SK-N-MC (cell line): ENCODE results near the gene KIF1A.

Source experiments
- EZH2 ChIP-seq: fragments of 200-600 bp; sonication (generic); IDR thresholded peaks from one replicate; pipeline ENCODE4 v1.6.1; 2017; ENCODE audit warnings: antibody characterized with exemption
- POLR2AphosphoS5 ChIP-seq: IDR thresholded peaks from 2 replicates; pipeline ENCODE4 v1.6.1; 2012; ENCODE audit warnings: mild to moderate bottlenecking, low read depth, low read length, borderline replicate concordance

- TF ChIP-seq POLR2AphosphoS5 (no peak), EZH2 (no peak)
Observed at GRCh38 chr2:240745456-240745855, 74.6 kb downstream of the KIF1A start.
